ENCODE data around the gene CLK4.

DNA sequence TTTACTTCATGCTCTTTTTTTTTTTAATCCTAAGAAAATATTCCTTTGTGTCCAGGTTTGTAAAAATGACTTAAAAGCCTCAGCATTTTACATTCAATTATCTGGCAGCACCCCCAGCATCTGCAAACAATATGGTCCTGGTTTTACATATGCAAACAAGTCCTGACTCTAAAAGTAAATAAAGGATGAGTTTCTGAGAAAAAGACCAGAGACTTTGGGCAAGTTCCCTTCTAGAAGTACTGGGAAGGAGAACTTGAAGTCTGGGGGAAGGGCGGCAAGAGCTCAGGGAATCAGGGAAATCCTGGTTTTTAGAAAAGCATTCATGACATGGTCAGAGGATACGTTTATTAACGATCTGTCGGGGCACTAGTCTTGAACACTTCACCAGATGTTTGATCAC, 62.5 kb downstream of the CLK4 start:
- TF ChIP-seq, protein P1, sequence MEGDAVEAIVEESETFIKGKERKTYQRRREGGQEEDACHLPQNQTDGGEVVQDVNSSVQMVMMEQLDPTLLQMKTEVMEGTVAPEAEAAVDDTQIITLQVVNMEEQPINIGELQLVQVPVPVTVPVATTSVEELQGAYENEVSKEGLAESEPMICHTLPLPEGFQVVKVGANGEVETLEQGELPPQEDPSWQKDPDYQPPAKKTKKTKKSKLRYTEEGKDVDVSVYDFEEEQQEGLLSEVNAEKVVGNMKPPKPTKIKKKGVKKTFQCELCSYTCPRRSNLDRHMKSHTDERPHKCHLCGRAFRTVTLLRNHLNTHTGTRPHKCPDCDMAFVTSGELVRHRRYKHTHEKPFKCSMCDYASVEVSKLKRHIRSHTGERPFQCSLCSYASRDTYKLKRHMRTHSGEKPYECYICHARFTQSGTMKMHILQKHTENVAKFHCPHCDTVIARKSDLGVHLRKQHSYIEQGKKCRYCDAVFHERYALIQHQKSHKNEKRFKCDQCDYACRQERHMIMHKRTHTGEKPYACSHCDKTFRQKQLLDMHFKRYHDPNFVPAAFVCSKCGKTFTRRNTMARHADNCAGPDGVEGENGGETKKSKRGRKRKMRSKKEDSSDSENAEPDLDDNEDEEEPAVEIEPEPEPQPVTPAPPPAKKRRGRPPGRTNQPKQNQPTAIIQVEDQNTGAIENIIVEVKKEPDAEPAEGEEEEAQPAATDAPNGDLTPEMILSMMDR (IDR thresholded peaks at IDR 0.05), result no peak
- TF ChIP-seq POLR2A (IDR thresholded peaks at IDR 0.05), result no peak
